GM18868 (cell line): ENCODE data around the gene PRKD2.
A peak's percentile ranks its signal among the peaks of the same experiment; 100 is the strongest.

Source experiments
- ATAC-seq: cut with Tn5 transposase; IDR thresholded peaks from one replicate; pipeline ENCODE4 v1.9.1; 2021; ENCODE audit warnings: mild to moderate bottlenecking, moderate library complexity; ENCODE audit not compliant: unreplicated experiment

The PRKD2 gene

GRCh38 chr19:46725036-46725820 is 8.3 kb upstream of the PRKD2 start:
- ATAC-seq: no peak

GRCh38 chr19:46724468-46724867 is 7.6 kb upstream of the PRKD2 start:
- no peak for ATAC-seq

GRCh38 chr19:46723471-46723870 is 6.6 kb upstream of the PRKD2 start:
- no peak for ATAC-seq

- ATAC-seq: no peak
Measured at GRCh38 chr19:46723023-46723461, 6.1 kb upstream of the PRKD2 start.

- no peak for ATAC-seq
Measured at GRCh38 chr19:46722421-46723022, 5.6 kb upstream of the PRKD2 start.

GRCh38 chr19:46722004-46722380 is 5.1 kb upstream of the PRKD2 start:
- ATAC-seq: no peak

- no peak for ATAC-seq
Measured at GRCh38 chr19:46721269-46722003, 4.5 kb upstream of the PRKD2 start.

GRCh38 chr19:46720503-46721239 is 3.8 kb upstream of the PRKD2 start:
- no peak for ATAC-seq

- no peak for ATAC-seq
Measured at GRCh38 chr19:46719629-46720502, 3.0 kb upstream of the PRKD2 start.

- peak; percentile 30 for ATAC-seq
Measured at GRCh38 chr19:46718934-46719622, 2.2 kb upstream of the PRKD2 start.

GRCh38 chr19:46718157-46718933 is 1.4 kb upstream of the PRKD2 start:
- no peak for ATAC-seq

GRCh38 chr19:46717716-46718143 is 816 bp upstream of the PRKD2 start:
- no peak for ATAC-seq

GRCh38 chr19:46716672-46717033 is 261 bp downstream of the PRKD2 start:
- ATAC-seq: no peak

- ATAC-seq: no peak
Measured at GRCh38 chr19:46715975-46716671, 791 bp downstream of the PRKD2 start.

- ATAC-seq: no peak
Measured at GRCh38 chr19:46715620-46715974, 1.3 kb downstream of the PRKD2 start.

- ATAC-seq: peak; percentile 42
Measured at GRCh38 chr19:46714444-46715106, 2.3 kb downstream of the PRKD2 start.

- peak; percentile 10 for ATAC-seq
Measured at GRCh38 chr19:46713781-46714443, 3.0 kb downstream of the PRKD2 start.
